H9 (cell line): ENCODE measurements around the gene MATN4. TPM values are rescaled to one million over a fixed set of nuclear protein-coding genes. Genes with fewer than 3 reads are reported as not detected.

Experiments used
- DNase-seq: peaks from one replicate; pipeline ENCODE4 v3.0.0-alpha.2; 2017
- H2AFZ ChIP-seq: one replicate; pipeline ENCODE4 v1.6.1; 2013; ENCODE audit warnings: mild to moderate bottlenecking, low read length, control low read depth, moderate library complexity
- H2AK5ac ChIP-seq: 2 replicates; pipeline ENCODE4 v1.6.1; 2013; ENCODE audit warnings: low read length, control low read depth, mixed read lengths; ENCODE audit not compliant: insufficient read length
- H2BK120ac ChIP-seq: one replicate; pipeline ENCODE4 v1.6.1; 2013; ENCODE audit warnings: low read depth, mild to moderate bottlenecking, low read length, control low read depth, inconsistent platforms; ENCODE audit not compliant: poor library complexity, severe bottlenecking
- H2BK12ac ChIP-seq: 2 replicates; pipeline ENCODE4 v1.6.1; 2013; ENCODE audit warnings: low read length, control low read depth, mixed read lengths, low read depth; ENCODE audit not compliant: insufficient read length
- H2BK15ac ChIP-seq: 2 replicates; pipeline ENCODE4 v1.6.1; 2013; ENCODE audit warnings: low read depth, low read length, control low read depth
- H2BK20ac ChIP-seq: one replicate; pipeline ENCODE4 v1.6.1; 2013; ENCODE audit warnings: low read depth, mild to moderate bottlenecking, low read length, control low read depth, inconsistent platforms; ENCODE audit not compliant: poor library complexity, severe bottlenecking
- H2BK5ac ChIP-seq: 2 replicates; pipeline ENCODE4 v1.6.1; 2013; ENCODE audit warnings: low read length, control low read depth, mixed read lengths; ENCODE audit not compliant: insufficient read length
- H3K14ac ChIP-seq: 2 replicates; pipeline ENCODE4 v1.6.1; 2013; ENCODE audit warnings: low read length, control low read depth; ENCODE audit not compliant: insufficient read depth
- H3K18ac ChIP-seq: 2 replicates; pipeline ENCODE4 v1.6.1; 2013; ENCODE audit warnings: low read depth, mild to moderate bottlenecking, mixed read lengths, low read length, control low read depth; ENCODE audit not compliant: insufficient read length
- H3K23ac ChIP-seq: 2 replicates; pipeline ENCODE4 v1.6.1; 2013; ENCODE audit warnings: low read length, control low read depth, mixed read lengths, low read depth; ENCODE audit not compliant: insufficient read length
- H3K23me2 ChIP-seq: 2 replicates; pipeline ENCODE4 v1.6.1; 2013; ENCODE audit warnings: low read depth, mild to moderate bottlenecking, mixed read lengths, low read length, control low read depth; ENCODE audit not compliant: insufficient read length, poor library complexity, severe bottlenecking
- H3K27ac ChIP-seq: 2 replicates; pipeline ENCODE4 v1.5.1; 2013; ENCODE audit warnings: low read length, control low read depth, mixed read lengths, low read depth; ENCODE audit not compliant: insufficient read length
- H3K27me3 ChIP-seq: 2 replicates; pipeline ENCODE4 v1.6.1; 2013; ENCODE audit warnings: low read length, control low read depth, inconsistent platforms; ENCODE audit not compliant: insufficient read depth
- H3K4ac ChIP-seq: 2 replicates; pipeline ENCODE4 v1.6.1; 2013; ENCODE audit warnings: low read depth, mild to moderate bottlenecking, control low read depth, inconsistent platforms, low read length, moderate library complexity
- H3K4me1 ChIP-seq: 2 replicates; pipeline ENCODE4 v1.6.1; 2013; ENCODE audit warnings: low read length, control low read depth, inconsistent platforms; ENCODE audit not compliant: insufficient read depth
- H3K4me2 ChIP-seq: 2 replicates; pipeline ENCODE4 v1.6.1; 2013; ENCODE audit warnings: low read length, control low read depth, mixed read lengths; ENCODE audit not compliant: insufficient read length, insufficient read depth
- H3K56ac ChIP-seq: 2 replicates; pipeline ENCODE4 v1.6.1; 2013; ENCODE audit warnings: low read depth, mild to moderate bottlenecking, mixed read lengths, low read length, control low read depth; ENCODE audit not compliant: insufficient read length
- H3K79me1 ChIP-seq: 2 replicates; pipeline ENCODE4 v1.6.1; 2013; ENCODE audit warnings: low read depth, mild to moderate bottlenecking, moderate library complexity, low read length, control low read depth, inconsistent platforms; ENCODE audit not compliant: insufficient read depth, poor library complexity, severe bottlenecking
- H3K79me2 ChIP-seq: 2 replicates; pipeline ENCODE4 v1.6.1; 2013; ENCODE audit warnings: low read length, control low read depth, inconsistent platforms; ENCODE audit not compliant: insufficient read depth
- H3K9ac ChIP-seq: 2 replicates; pipeline ENCODE4 v1.6.1; 2013; ENCODE audit warnings: low read length, control low read depth, mixed read lengths; ENCODE audit not compliant: insufficient read length; ENCODE audit errors: extremely low read depth
- H3K9me3 ChIP-seq: one replicate; pipeline ENCODE4 v1.6.1; 2013; ENCODE audit warnings: low read depth, low read length, inconsistent platforms; ENCODE audit not compliant: control insufficient read depth
- H3T11ph ChIP-seq: one replicate; pipeline ENCODE4 v1.6.1; 2013; ENCODE audit warnings: mild to moderate bottlenecking, low read length, control low read depth, inconsistent platforms
- H4K20me1 ChIP-seq: one replicate; pipeline ENCODE4 v1.6.1; 2013; ENCODE audit not compliant: control insufficient read depth, insufficient read length, insufficient read depth
- H4K5ac ChIP-seq: 2 replicates; pipeline ENCODE4 v1.6.1; 2013; ENCODE audit warnings: low read depth, mild to moderate bottlenecking, mixed read lengths, low read length, control low read depth; ENCODE audit not compliant: insufficient read length
- H4K8ac ChIP-seq: replicated peaks from 2 replicates; pipeline ENCODE4 v1.6.1; 2013; ENCODE audit warnings: low read length, control low read depth, mixed read lengths, low read depth; ENCODE audit not compliant: insufficient read length
- H4K91ac ChIP-seq: 2 replicates; pipeline ENCODE4 v1.6.1; 2013; ENCODE audit warnings: low read depth, mild to moderate bottlenecking, moderate library complexity, mixed read lengths, low read length, control low read depth; ENCODE audit not compliant: insufficient read length
- H3K27ac Mint-ChIP-seq, 3 experiments: 2 replicates in 2 of 3; 3 replicates in 1 of 3; pipeline ENCODE4 v1.8.0; 2020 to 2021; ENCODE audit warnings: mixed read lengths in 3 of 3, mild to moderate bottlenecking in 1 of 3, moderate library complexity in 1 of 3
- H3K27me3 Mint-ChIP-seq: 2 replicates; pipeline ENCODE4 v1.8.0; 2021; ENCODE audit warnings: low read depth, mild to moderate bottlenecking, moderate library complexity, mixed read lengths
- H3K36me3 Mint-ChIP-seq, 3 experiments: 2 replicates in 2 of 3; 3 replicates in 1 of 3; pipeline ENCODE4 v1.8.0; 2020 to 2021; ENCODE audit warnings: low read depth in 3 of 3, mixed read lengths in 3 of 3; ENCODE audit not compliant: insufficient read depth in 1 of 3
- H3K4me1 Mint-ChIP-seq, 2 experiments: 2 replicates each; pipeline ENCODE4 v1.8.0; 2020; ENCODE audit warnings: mixed read lengths in 2 of 2
- H3K4me3 Mint-ChIP-seq, 2 experiments: 2 replicates in 1 of 2; 3 replicates in 1 of 2; pipeline ENCODE4 v1.8.0; 2020 to 2021; ENCODE audit warnings: mild to moderate bottlenecking in 2 of 2, mixed read lengths in 2 of 2, moderate library complexity in 1 of 2
- H3K9me3 Mint-ChIP-seq, 2 experiments: 2 replicates in 1 of 2; 3 replicates in 1 of 2; pipeline ENCODE4 v1.8.0; 2020; ENCODE audit warnings: mild to moderate bottlenecking in 2 of 2, mixed read lengths in 2 of 2, moderate library complexity in 1 of 2
- WGBS: extraction: QIAGEN DNeasy Blood & Tissue Kit; methylation state at CpG from one replicate; pipeline ENCODE4 v1.1.7; 2013; ENCODE audit warnings: missing lambda C conversion rate, low lambda C conversion rate, mixed read lengths; ENCODE audit not compliant: insufficient read length; ENCODE audit errors: extremely low coverage; 5-methylcytosine and 5-hydroxymethylcytosine counted together
- total RNA-seq: library from RNA; stranded (reverse); gene quantifications from 2 replicates; pipeline ENCODE4 v1.2.1, GENCODE V29; 2021
- TF ChIP-seq, protein P1 (sequence below): fragments of 200-600 bp; sonication (generic); conservative IDR thresholded peaks from 3 replicates; pipeline ENCODE4 v1.8.0; 2021; ENCODE audit warnings: antibody characterized with exemption, mild to moderate bottlenecking

Gene MATN4
- total RNA-seq, 1 experiment from 2014 or later: 0.11 TPM

DNA sequence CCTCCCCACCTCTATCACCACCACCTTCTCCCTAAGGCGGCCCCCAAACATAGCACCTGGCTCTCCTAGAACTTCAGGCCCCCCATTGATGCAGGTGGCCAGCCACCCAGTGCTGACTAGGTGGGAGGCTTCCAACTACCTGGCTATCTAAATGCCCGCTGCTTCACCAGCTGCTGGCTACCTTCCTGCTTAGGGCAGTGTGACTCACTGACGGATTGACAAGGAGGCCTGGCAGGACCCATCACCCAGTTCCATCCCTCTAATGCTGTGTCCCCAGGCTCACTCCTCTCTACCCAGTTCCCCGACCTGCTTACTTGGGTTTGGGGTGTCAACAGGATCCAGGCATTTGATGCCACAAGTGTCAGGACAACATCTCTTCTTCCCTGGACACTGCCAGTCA lies 54.8 kb downstream of the MATN4 start:
- Histone ChIP-seq H3K27me3 (no peaks in the 10 kb centered on the region), H3K23me2 (no peaks in the 10 kb centered on the region), H2AFZ (no peak overlapping the region), H4K20me1 (no peaks in the 10 kb centered on the region), H3T11ph (no peak overlapping the region), H3K23ac (no peak overlapping the region), H3K14ac (no peak overlapping the region), H3K9me3 (no peaks in the 10 kb centered on the region), H4K5ac (no peak overlapping the region), H3K56ac (no peak overlapping the region), H3K4ac (no peak overlapping the region), H3K4me1 (no peaks in the 10 kb centered on the region), H3K27ac (no peak overlapping the region), H4K8ac (no peak overlapping the region), H2BK120ac (no peak overlapping the region), H2BK15ac (no peak overlapping the region), H2BK20ac (no peak overlapping the region), H2AK5ac (no peak overlapping the region), H2BK5ac (no peak overlapping the region), H3K4me2 (no peak overlapping the region), H2BK12ac (no peak overlapping the region), H3K79me2 (no peaks in the 10 kb centered on the region), H3K18ac (no peak overlapping the region), H3K9ac (no peak overlapping the region), H4K91ac (no peak overlapping the region), H3K79me1 (no peaks in the 10 kb centered on the region)
- WGBS: no CpG with 5 or more reads among the region's 4 CpGs
- H3K4me1 Mint-ChIP-seq: peaks cover 6 to 7% of the 10 kb centered on the region in 2 experiments
- no peak overlapping the region; a peak in 1 of 7 replicates for H3K27ac Mint-ChIP-seq
- H3K27me3 Mint-ChIP-seq: peaks cover 18% of the 10 kb centered on the region
- TF ChIP-seq, protein P1, sequence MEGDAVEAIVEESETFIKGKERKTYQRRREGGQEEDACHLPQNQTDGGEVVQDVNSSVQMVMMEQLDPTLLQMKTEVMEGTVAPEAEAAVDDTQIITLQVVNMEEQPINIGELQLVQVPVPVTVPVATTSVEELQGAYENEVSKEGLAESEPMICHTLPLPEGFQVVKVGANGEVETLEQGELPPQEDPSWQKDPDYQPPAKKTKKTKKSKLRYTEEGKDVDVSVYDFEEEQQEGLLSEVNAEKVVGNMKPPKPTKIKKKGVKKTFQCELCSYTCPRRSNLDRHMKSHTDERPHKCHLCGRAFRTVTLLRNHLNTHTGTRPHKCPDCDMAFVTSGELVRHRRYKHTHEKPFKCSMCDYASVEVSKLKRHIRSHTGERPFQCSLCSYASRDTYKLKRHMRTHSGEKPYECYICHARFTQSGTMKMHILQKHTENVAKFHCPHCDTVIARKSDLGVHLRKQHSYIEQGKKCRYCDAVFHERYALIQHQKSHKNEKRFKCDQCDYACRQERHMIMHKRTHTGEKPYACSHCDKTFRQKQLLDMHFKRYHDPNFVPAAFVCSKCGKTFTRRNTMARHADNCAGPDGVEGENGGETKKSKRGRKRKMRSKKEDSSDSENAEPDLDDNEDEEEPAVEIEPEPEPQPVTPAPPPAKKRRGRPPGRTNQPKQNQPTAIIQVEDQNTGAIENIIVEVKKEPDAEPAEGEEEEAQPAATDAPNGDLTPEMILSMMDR: no peak
- H3K36me3 Mint-ChIP-seq: no peaks in the 10 kb centered on the region
- DNase-seq: no peak
- H3K9me3 Mint-ChIP-seq: no peaks in the 10 kb centered on the region
- H3K4me3 Mint-ChIP-seq: no peak overlapping the region
